HepG2 (cell line): Measurements from ENCODE around the gene GFRA1. TPM values are rescaled to one million over a fixed set of nuclear protein-coding genes. Genes with fewer than 3 reads are reported as not detected.

Experiments used
- ATAC-seq: fragments of 200-7000 bp; cut with Tn5 transposase; 3 replicates; pipeline ENCODE4 v1.9.1; 2020; ENCODE audit warnings: mild to moderate bottlenecking, moderate library complexity
- BruUV-seq: library from RNA; stranded (reverse); fragments of 400-500 nt; replicated peaks from 2 replicates; lab custom pipeline; 2021; lab: Mats Ljungman, UMichigan
- CTCF ChIA-PET: fragments of 300-600 bp; formaldehyde crosslinking; extraction: SDS; loops from one replicate; lab custom pipeline; 2021; ENCODE audit warnings: low total read pairs, inconsistent platforms, low intra/inter-chr PET ratio; lab: Yijun Ruan, JAX
- POLR2A ChIA-PET: fragments of 350-600 bp; sonication (Branson Sonifier 250); formaldehyde crosslinking; loops from one replicate; lab custom pipeline; 2020; ENCODE audit warnings: antibody characterized with exemption, inconsistent platforms; lab: Yijun Ruan, JAX
- DNase-seq: peaks from one replicate; pipeline ENCODE4 v3.0.0-alpha.2; 2015; ENCODE audit warnings: low spot score
- FAIRE-seq: peaks from 3 replicates; lab custom pipeline; 2011; peaks lifted over from hg19 to GRCh38; lab: Jason Lieb, UNC
- H2AFZ ChIP-seq: one replicate; pipeline ENCODE4 v1.6.1; 2011; ENCODE audit warnings: low read length, inconsistent platforms
- H3K27ac ChIP-seq: fragments of 300-600 bp; 3 replicates; pipeline ENCODE4 v1.8.0; 2011; ENCODE audit warnings: mixed run types, mild to moderate bottlenecking, mixed read lengths, low read length, inconsistent platforms; ENCODE audit not compliant: insufficient read depth; ENCODE audit errors: extremely low read length
- H3K27me3 ChIP-seq, 2 experiments: fragments of 200-600 bp in 1 of 2; 2 replicates in 1 of 2; 3 replicates in 1 of 2; pipeline versions ENCODE4 v1.6.0 to v1.8.0; 2011; ENCODE audit warnings: low read length in 2 of 2, mild to moderate bottlenecking in 2 of 2, moderate library complexity in 2 of 2, inconsistent platforms in 1 of 2; ENCODE audit not compliant: insufficient read depth in 2 of 2, control insufficient read depth in 1 of 2
- H3K36me3 ChIP-seq, 2 experiments: fragments of 200-600 bp in 1 of 2; replicated peaks in 1 of 2; 2 replicates in 1 of 2; 3 replicates in 1 of 2; pipeline versions ENCODE4 v1.5.1 to v1.8.0; 2011; ENCODE audit warnings: low read length in 2 of 2, inconsistent platforms in 1 of 2; ENCODE audit not compliant: insufficient read depth in 2 of 2, control insufficient read depth in 1 of 2
- H3K4me1 ChIP-seq: 2 replicates; pipeline ENCODE4 v1.5.1; 2012; ENCODE audit warnings: low read length, inconsistent platforms; ENCODE audit not compliant: insufficient read depth
- H3K4me2 ChIP-seq: 2 replicates; pipeline ENCODE4 v1.6.0; 2011; ENCODE audit warnings: low read depth, low read length, inconsistent platforms
- H3K4me3 ChIP-seq, 3 experiments: fragments of 200-600 bp in 1 of 3; sonication (generic), shearing (Covaris generic) in 1 of 3; replicated peaks in 1 of 3; 2 replicates each; pipeline ENCODE4 v1.5.1; 2011 to 2016; ENCODE audit warnings: low read length in 3 of 3, inconsistent platforms in 2 of 3, low read depth in 2 of 3, mild to moderate bottlenecking in 2 of 3, control low read depth in 1 of 3, mixed read lengths in 1 of 3; ENCODE audit not compliant: insufficient read depth in 1 of 3
- H3K79me2 ChIP-seq: one replicate; pipeline ENCODE4 v1.6.1; 2011; ENCODE audit warnings: low read length, inconsistent platforms; ENCODE audit not compliant: insufficient read depth
- H3K9ac ChIP-seq: 2 replicates; pipeline ENCODE4 v1.6.0; 2011; ENCODE audit warnings: mild to moderate bottlenecking, low read depth, low read length, inconsistent platforms; ENCODE audit not compliant: insufficient read depth
- H3K9me3 ChIP-seq: 2 replicates; pipeline ENCODE4 v1.5.1; 2012; ENCODE audit warnings: mild to moderate bottlenecking, low read length
- H4K20me1 ChIP-seq: 2 replicates; pipeline ENCODE4 v1.6.0; 2011; ENCODE audit warnings: inconsistent platforms, mild to moderate bottlenecking, low read length, moderate library complexity; ENCODE audit not compliant: insufficient read depth
- ATF7-NPFF ChIP-seq: sonication (generic); formaldehyde crosslinking; IDR thresholded peaks from 2 replicates; pipeline ENCODE4 v1.8.1; 2023; ENCODE audit warnings: mild to moderate bottlenecking, low read depth, missing genetic modification reagents, moderate library complexity
- DMTF1 ChIP-seq: sonication (generic); formaldehyde crosslinking; IDR thresholded peaks from 2 replicates; pipeline ENCODE4 v1.4.0; 2020; ENCODE audit warnings: mild to moderate bottlenecking, missing genetic modification reagents
- DNMT3B ChIP-seq: conservative IDR thresholded peaks from 2 replicates; pipeline ENCODE4 v1.6.1; 2016; ENCODE audit warnings: missing biosample characterization, control low read depth
- GATAD1 ChIP-seq: IDR thresholded peaks from 2 replicates; pipeline ENCODE4 v1.6.1; 2016; ENCODE audit warnings: missing genetic modification reagents, missing compliant biosample characterization
- HIC2 ChIP-seq: sonication (generic); formaldehyde crosslinking; IDR thresholded peaks from 2 replicates; pipeline ENCODE4 v1.9.0; 2022; ENCODE audit warnings: low read depth, missing genetic modification reagents
- MLLT10 ChIP-seq: sonication (generic); formaldehyde crosslinking; IDR thresholded peaks from 2 replicates; pipeline ENCODE4 v1.4.0; 2020; ENCODE audit warnings: missing genetic modification reagents
- ONECUT2 ChIP-seq: sonication (generic); formaldehyde crosslinking; IDR thresholded peaks from 2 replicates; pipeline ENCODE4 v1.4.0; 2020; ENCODE audit warnings: missing genetic modification reagents
- PAX8 ChIP-seq: sonication (generic); formaldehyde crosslinking; IDR thresholded peaks from 2 replicates; pipeline ENCODE4 v1.8.0; 2022; ENCODE audit warnings: mild to moderate bottlenecking, missing genetic modification reagents, borderline replicate concordance
- RELA ChIP-seq: sonication (generic); formaldehyde crosslinking; IDR thresholded peaks from 2 replicates; pipeline ENCODE4 v1.4.0; 2020; ENCODE audit warnings: missing genetic modification reagents
- SATB2 ChIP-seq: sonication (generic); formaldehyde crosslinking; IDR thresholded peaks from 2 replicates; pipeline ENCODE4 v1.5.0; 2020; ENCODE audit warnings: missing genetic modification reagents
- SIN3A ChIP-seq: IDR thresholded peaks from 2 replicates; pipeline ENCODE4 v1.6.1; 2011; ENCODE audit warnings: low read depth, mild to moderate bottlenecking, control low read depth, low read length, borderline replicate concordance
- SNAI1 ChIP-seq: sonication (generic); formaldehyde crosslinking; IDR thresholded peaks from 2 replicates; pipeline ENCODE4 v1.5.0; 2020; ENCODE audit warnings: mild to moderate bottlenecking, missing genetic modification reagents, borderline replicate concordance
- SNRNP70 ChIP-seq: fragments of 200-400 bp; formaldehyde crosslinking; IDR thresholded peaks from 2 replicates; pipeline ENCODE4 v1.6.1; 2017; ENCODE audit warnings: mild to moderate bottlenecking, low read depth, low read length, moderate library complexity
- SYNCRIP ChIP-seq: fragments of 200-400 bp; formaldehyde crosslinking; IDR thresholded peaks from 2 replicates; pipeline ENCODE4 v1.6.1; 2018; ENCODE audit warnings: mild to moderate bottlenecking, low read depth, low read length; ENCODE audit not compliant: insufficient read depth
- ZNF83 ChIP-seq: sonication (generic); formaldehyde crosslinking; IDR thresholded peaks from 2 replicates; pipeline ENCODE4 v1.4.0; 2020; ENCODE audit warnings: missing genetic modification reagents, mild to moderate bottlenecking, borderline replicate concordance
- ZSCAN25 ChIP-seq: sonication (generic); formaldehyde crosslinking; IDR thresholded peaks from 2 replicates; pipeline ENCODE4 v1.8.0; 2022; ENCODE audit warnings: mild to moderate bottlenecking, missing genetic modification reagents
- WGBS: methylation state at CpG from one replicate; pipeline ENCODE4 v1.1.6; 2017; ENCODE audit warnings: low lambda C conversion rate; 5-methylcytosine and 5-hydroxymethylcytosine counted together
- in situ Hi-C: cut with HindIII; loops from 2 replicates; pipeline ENCODE4 v1.10.0; 2017; ENCODE audit warnings: low pct_unique_long_range_greater_than_20kb; ENCODE audit not compliant: extremely low pct_ligation_motif_present
- intact Hi-C: fragments of 100-400 bp; cut with micrococcal nuclease; formaldehyde crosslinking; loops from one replicate; pipeline ENCODE4 v1.10.0; 2022; ENCODE audit not compliant: unreplicated experiment
- polyA plus RNA-seq, 8 experiments: library from polyadenylated mRNA; depleted of rRNA in 3 of 8; stranded (reverse) in 7 of 8; unstranded in 1 of 8; fragments of >200 nt; fragmentation: Illumina TruSeq in 4 of 8; extraction: Trizol in 4 of 8; gene quantifications; 2 replicates each; pipeline versions ENCODE4 v1.2.1 to v1.2.3, GENCODE V29; 2011 to 2016; ENCODE audit warnings: low read depth in 4 of 8, missing spikeins in 1 of 8, mixed read lengths in 1 of 8; ENCODE audit not compliant: insufficient read depth in 1 of 8
- total RNA-seq, 5 experiments: library from RNA; depleted of rRNA; stranded (reverse); fragments of >200 nt; fragmentation: Illumina TruSeq; extraction: Trizol; gene quantifications; 2 replicates each; pipeline ENCODE4 v1.2.3, GENCODE V29; 2016; ENCODE audit warnings: low read depth in 1 of 5

GFRA1 gene
- total and polyA plus RNA-seq, 2 of the 13 experiments (the other 11 are each of a cell fraction or from before 2014, with no cell fraction given): not detected

- H3K27ac ChIP-seq: no peak overlapping the region
- in situ Hi-C loops (no loop called here), intact Hi-C loops (no loop called here)
- H3K36me3 ChIP-seq: no peaks in the 10 kb centered on the region
- no peaks in the 10 kb centered on the region for H3K9me3 ChIP-seq
- CTCF ChIA-PET: no interaction called here
- H4K20me1 ChIP-seq: no peaks in the 10 kb centered on the region
- WGBS: 36% methylated on average over 3 of the region's 3 CpGs
- no peak overlapping the region for H3K9ac ChIP-seq
- BruUV-seq: no TSS peak
- POLR2A ChIA-PET: no interaction called here
- no peak overlapping the region for H3K4me3 ChIP-seq
- TF ChIP-seq ONECUT2 (no peak), DMTF1 (CRISPR knock-in tag) (no peak), SNAI1 (no peak), ZSCAN25 (CRISPR knock-in tag) (no peak), ZNF83 (CRISPR knock-in tag) (no peak), MLLT10 (CRISPR knock-in tag) (no peak), ATF7-NPFF (CRISPR knock-in tag) (no peak), SYNCRIP (no peak), RELA (no peak), DNMT3B (CRISPR knock-in tag) (no peak), SNRNP70 (no peak), SATB2 (no peak), GATAD1 (CRISPR knock-in tag) (no peak), HIC2 (no peak), SIN3A (no peak), PAX8 (CRISPR knock-in tag) (no peak)
- TF ChIP-seq, all 625 proteins: peak for 0
- DNase-seq (no peak), FAIRE-seq (no peak), ATAC-seq (no peak)
- Histone ChIP-seq H3K4me1 (no peaks in the 10 kb centered on the region), H3K79me2 (no peaks in the 10 kb centered on the region), H3K4me2 (no peak overlapping the region), H3K27me3 (peaks cover 0 to 2% of the 10 kb centered on the region in 2 experiments; a peak in 1 of 5 replicates), H2AFZ (no peak overlapping the region)
Measured at GRCh38 chr10:116262678-116263077, 10.3 kb downstream of the GFRA1 start.
